Progenitor cell of endocrine pancreas (in vitro differentiated cells): ENCODE measurements around the gene MED16. TPM values are rescaled to one million over a fixed set of nuclear protein-coding genes. Genes with fewer than 3 reads are reported as not detected.
A peak's percentile ranks its signal among the peaks of the same experiment; 100 is the strongest.

Experiments
- DNase-seq: peaks from one replicate; pipeline ENCODE4 v3.0.0; 2021; ENCODE audit warnings: low spot score; ENCODE audit not compliant: unreplicated experiment
- H3K27ac Mint-ChIP-seq: 2 replicates; pipeline ENCODE4 v1.8.0; 2021; ENCODE audit warnings: mild to moderate bottlenecking, moderate library complexity, mixed read lengths
- H3K27me3 Mint-ChIP-seq: 2 replicates; pipeline ENCODE4 v1.8.0; 2021; ENCODE audit warnings: mixed read lengths
- H3K36me3 Mint-ChIP-seq: 2 replicates; pipeline ENCODE4 v1.8.0; 2022; ENCODE audit warnings: mixed read lengths; ENCODE audit not compliant: insufficient read depth
- H3K4me1 Mint-ChIP-seq: 2 replicates; pipeline ENCODE4 v1.8.0; 2021; ENCODE audit warnings: low read depth, mixed read lengths
- H3K4me3 Mint-ChIP-seq: 2 replicates; pipeline ENCODE4 v1.8.0; 2021; ENCODE audit warnings: low read depth, mild to moderate bottlenecking, moderate library complexity, mixed read lengths
- H3K9me3 Mint-ChIP-seq: 2 replicates; pipeline ENCODE4 v1.8.0; 2021; ENCODE audit warnings: low read depth, mixed read lengths
- total RNA-seq: library from RNA; stranded (reverse); gene quantifications from 2 replicates; pipeline ENCODE4 v1.2.1, GENCODE V29; 2021
- TF ChIP-seq, protein P1 (sequence below): fragments of 200-600 bp; sonication (generic); IDR thresholded peaks from one replicate; pipeline ENCODE4 v1.5.0; 2021; ENCODE audit warnings: antibody characterized with exemption, mild to moderate bottlenecking; ENCODE audit not compliant: unreplicated experiment

Gene MED16
- total RNA-seq, 1 donor from 2014 or later = 87.2 TPM

DNA sequence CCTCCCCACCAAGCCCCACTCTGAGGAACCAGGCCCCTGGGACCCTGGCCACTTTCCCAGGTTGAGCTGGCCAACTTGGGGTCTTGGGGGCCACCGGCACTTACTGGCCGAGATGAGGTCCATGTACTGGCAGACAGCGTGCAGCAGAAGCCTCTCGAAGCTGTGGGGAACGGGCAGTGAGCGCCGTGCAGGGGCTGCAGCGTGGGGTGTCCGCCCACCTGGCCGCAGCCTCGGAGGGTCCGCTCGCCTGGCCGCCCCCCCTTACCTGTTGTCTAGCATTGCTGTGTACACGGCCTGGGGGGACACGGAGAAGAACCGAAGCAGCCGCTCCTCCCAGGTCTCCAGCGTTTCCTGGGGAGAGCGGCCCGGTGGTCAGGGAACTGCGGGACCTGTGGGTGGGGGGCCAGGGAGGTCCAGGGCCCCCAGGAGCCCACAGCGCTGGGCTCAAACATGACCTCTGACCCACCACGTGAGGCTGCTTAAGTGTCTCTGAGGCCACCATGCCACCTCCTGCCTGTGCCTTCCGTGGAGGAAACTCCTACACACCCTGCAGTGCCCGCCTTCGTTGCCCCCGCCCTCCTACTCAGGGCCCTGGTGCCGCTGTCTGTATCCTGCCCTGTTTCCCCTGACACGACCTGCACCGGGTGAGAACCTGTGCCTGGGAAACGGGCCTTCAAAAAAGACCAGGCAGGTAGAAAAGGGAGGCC lies 6.5 kb upstream of the MED16 start:
- H3K27ac Mint-ChIP-seq = no peak overlapping the region
- H3K36me3 Mint-ChIP-seq = peaks cover 5% of the 10 kb centered on the region
- no peak overlapping the region for H3K4me3 Mint-ChIP-seq
- H3K4me1 Mint-ChIP-seq = peaks cover 8% of the 10 kb centered on the region
- no peaks in the 10 kb centered on the region for H3K9me3 Mint-ChIP-seq
- DNase-seq = no peak
- H3K27me3 Mint-ChIP-seq = no peaks in the 10 kb centered on the region
- TF ChIP-seq, protein P1, sequence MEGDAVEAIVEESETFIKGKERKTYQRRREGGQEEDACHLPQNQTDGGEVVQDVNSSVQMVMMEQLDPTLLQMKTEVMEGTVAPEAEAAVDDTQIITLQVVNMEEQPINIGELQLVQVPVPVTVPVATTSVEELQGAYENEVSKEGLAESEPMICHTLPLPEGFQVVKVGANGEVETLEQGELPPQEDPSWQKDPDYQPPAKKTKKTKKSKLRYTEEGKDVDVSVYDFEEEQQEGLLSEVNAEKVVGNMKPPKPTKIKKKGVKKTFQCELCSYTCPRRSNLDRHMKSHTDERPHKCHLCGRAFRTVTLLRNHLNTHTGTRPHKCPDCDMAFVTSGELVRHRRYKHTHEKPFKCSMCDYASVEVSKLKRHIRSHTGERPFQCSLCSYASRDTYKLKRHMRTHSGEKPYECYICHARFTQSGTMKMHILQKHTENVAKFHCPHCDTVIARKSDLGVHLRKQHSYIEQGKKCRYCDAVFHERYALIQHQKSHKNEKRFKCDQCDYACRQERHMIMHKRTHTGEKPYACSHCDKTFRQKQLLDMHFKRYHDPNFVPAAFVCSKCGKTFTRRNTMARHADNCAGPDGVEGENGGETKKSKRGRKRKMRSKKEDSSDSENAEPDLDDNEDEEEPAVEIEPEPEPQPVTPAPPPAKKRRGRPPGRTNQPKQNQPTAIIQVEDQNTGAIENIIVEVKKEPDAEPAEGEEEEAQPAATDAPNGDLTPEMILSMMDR = no peak

DNA sequence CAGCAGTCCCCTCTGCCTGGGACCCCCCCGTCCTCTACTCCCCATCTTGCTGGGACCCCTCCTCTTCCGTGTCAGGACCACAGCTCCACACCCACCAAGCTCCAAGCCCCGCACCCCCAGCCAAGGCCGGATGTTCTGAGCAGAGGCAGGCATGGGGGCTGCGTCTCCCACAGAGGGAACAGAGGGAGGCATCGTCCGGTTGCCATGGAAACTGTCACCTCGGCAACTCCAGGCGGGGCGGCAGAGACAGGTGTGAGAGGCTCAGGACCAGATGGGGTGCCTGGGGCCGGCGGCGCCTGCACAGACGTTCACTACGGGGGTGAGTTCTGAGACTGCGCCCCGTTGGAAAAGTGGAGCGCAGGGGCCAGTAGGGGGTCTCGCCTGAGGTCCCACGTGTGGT lies 5.7 kb upstream of the MED16 start:
- Mint-ChIP-seq H3K27ac (no peak overlapping the region), H3K27me3 (no peaks in the 10 kb centered on the region), H3K9me3 (no peaks in the 10 kb centered on the region), H3K4me1 (peaks cover 4% of the 10 kb centered on the region), H3K4me3 (no peak overlapping the region), H3K36me3 (peaks cover 5% of the 10 kb centered on the region)
- DNase-seq = no peak
- TF ChIP-seq, protein P1 = no peak

DNA sequence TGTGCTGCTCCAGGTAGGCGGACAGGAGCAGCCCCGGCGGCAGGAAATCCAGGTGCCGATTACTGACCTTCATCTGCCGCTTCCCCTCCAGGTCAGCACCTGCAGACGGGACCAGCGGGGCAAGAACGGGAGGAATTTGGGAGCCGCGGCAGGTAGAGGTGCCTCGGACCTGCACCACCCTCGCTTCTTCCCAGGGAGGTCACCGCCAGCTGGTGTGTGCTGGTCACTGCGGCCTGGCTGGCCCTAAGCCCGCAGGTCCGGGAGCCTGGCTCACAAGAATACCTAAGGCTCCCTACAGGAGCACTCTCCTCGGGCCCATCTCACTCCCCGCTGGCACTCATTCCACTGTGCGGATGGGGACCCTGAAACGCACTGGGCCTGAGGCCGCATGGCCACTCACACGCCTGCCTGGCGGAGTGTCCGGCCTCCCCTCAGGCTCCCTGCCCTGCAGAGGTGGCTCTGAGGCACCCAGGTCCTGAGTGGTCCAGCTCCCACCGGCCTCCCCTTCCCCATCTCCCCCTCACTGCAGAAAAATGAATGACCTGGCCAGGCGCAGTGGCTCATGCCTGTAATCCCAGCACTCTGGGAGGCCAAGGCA lies 4.6 kb upstream of the MED16 start:
- H3K4me3 Mint-ChIP-seq = no peak overlapping the region

DNA sequence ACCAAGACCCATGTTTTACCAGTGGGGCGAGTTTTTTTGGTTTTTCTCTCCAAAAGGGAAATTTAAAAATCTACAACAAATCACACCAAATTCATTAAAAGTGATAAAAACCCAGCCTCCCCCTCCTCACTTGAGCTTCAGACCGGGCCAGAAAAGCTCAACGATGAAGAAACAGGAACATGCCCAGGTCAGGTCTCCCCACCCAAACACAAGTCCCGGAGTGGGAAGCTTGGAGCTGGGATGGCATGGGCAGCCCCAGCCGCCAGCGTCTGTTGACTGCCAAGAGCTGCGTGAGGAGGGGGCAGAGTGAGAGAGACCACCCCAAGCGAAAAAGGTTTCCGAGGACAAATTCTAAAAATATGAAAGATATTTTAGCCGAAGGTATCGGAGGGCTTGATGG lies 4.0 kb upstream of the MED16 start:
- Mint-ChIP-seq H3K4me1 (peaks cover 1% of the 10 kb centered on the region), H3K4me3 (no peak overlapping the region)
- TF ChIP-seq, protein P1 = no peak

More for the DNA sequence above, 4.6 kb upstream of the MED16 start:
- H3K36me3 Mint-ChIP-seq = peaks cover 5% of the 10 kb centered on the region
- H3K9me3 Mint-ChIP-seq = no peaks in the 10 kb centered on the region
- TF ChIP-seq, protein P1 = peak; percentile 31
- peaks cover 2% of the 10 kb centered on the region for H3K4me1 Mint-ChIP-seq
- H3K27me3 Mint-ChIP-seq = no peaks in the 10 kb centered on the region
- DNase-seq = no peak
- H3K27ac Mint-ChIP-seq = no peak overlapping the region

DNA sequence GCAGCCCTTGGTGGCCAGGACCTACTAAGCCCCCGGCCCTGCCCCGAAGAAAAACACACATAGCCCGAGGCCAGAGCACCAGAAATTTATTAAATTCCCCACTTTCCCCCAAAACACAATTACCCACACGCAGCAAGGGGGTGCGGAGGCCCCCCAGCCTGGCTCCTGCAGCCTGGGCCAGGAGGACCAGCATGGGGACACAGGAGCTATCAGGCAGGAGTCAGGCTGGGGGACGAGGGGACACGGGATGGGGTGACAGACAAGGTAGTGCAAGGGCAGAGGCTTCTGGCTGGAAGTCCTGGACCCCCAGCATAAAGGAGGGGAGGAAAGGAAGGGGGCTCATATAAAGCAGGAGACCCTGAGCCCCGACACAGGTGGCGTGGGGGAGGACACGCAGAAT lies 3.4 kb upstream of the MED16 start:
- no peak for DNase-seq
- no peaks in the 10 kb centered on the region for H3K9me3 Mint-ChIP-seq
- TF ChIP-seq, protein P1 = no peak
- H3K27ac Mint-ChIP-seq = no peak overlapping the region
- H3K4me1 Mint-ChIP-seq = peaks cover 1% of the 10 kb centered on the region
- H3K36me3 Mint-ChIP-seq = peaks cover 5% of the 10 kb centered on the region
- no peak overlapping the region for H3K4me3 Mint-ChIP-seq
- H3K27me3 Mint-ChIP-seq = no peaks in the 10 kb centered on the region

More for the DNA sequence above, 4.0 kb upstream of the MED16 start:
- DNase-seq = no peak
- H3K27me3 Mint-ChIP-seq = no peaks in the 10 kb centered on the region
- no peak overlapping the region for H3K27ac Mint-ChIP-seq
- no peaks in the 10 kb centered on the region for H3K9me3 Mint-ChIP-seq
- H3K36me3 Mint-ChIP-seq = peaks cover 5% of the 10 kb centered on the region
